Measurements from ENCODE around the gene RAD9B.

DNA sequence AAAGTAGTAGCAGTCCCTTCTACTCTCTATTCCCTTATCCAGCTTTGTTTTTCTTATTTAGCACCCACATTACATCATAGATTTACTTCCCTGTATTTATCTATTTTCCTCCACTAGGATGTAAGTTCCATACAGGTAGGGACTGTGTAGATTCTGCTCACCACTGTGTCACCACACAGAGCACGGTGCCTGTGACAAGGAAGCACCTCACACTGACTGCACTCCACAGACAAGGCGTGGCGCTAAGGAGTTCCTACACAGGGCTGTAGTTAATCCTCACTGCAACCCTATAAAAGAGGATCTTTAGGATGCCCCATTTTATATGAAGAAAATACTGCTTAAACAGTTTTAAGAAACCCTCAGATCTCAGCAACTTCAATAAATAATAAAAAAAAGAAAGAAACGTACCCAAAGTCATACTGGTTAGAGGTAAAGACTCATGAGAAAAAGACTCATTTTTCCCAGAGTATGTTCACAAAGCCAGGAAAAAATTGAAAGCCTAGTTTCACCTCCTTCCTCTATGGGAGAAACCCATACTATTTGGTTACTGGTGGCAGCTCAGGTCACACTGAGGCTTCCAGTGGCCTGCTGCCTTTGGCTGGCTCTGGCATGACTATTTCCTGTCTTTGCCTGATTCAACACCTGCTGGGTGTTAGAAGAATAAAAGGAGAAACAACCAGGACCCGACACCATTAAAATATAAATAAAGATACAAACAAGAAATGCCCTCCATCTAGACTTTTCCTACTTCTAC, 36.9 kb downstream of the RAD9B start:
- TF ChIP-seq, protein P1, sequence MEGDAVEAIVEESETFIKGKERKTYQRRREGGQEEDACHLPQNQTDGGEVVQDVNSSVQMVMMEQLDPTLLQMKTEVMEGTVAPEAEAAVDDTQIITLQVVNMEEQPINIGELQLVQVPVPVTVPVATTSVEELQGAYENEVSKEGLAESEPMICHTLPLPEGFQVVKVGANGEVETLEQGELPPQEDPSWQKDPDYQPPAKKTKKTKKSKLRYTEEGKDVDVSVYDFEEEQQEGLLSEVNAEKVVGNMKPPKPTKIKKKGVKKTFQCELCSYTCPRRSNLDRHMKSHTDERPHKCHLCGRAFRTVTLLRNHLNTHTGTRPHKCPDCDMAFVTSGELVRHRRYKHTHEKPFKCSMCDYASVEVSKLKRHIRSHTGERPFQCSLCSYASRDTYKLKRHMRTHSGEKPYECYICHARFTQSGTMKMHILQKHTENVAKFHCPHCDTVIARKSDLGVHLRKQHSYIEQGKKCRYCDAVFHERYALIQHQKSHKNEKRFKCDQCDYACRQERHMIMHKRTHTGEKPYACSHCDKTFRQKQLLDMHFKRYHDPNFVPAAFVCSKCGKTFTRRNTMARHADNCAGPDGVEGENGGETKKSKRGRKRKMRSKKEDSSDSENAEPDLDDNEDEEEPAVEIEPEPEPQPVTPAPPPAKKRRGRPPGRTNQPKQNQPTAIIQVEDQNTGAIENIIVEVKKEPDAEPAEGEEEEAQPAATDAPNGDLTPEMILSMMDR (conservative IDR thresholded peaks at IDR 0.05 in 1 of 2, IDR thresholded peaks at IDR 0.05 in 1 of 2; ENCODE audit: low read depth in 1 of 2, low read length in 2 of 2), result no peak
- TF ChIP-seq EZH2 (IDR thresholded peaks at IDR 0.05; ENCODE audit: low read length, missing control alignments), result no peak
